ENCODE data around the gene LRRC4C.

LRRC4C gene

DNA sequence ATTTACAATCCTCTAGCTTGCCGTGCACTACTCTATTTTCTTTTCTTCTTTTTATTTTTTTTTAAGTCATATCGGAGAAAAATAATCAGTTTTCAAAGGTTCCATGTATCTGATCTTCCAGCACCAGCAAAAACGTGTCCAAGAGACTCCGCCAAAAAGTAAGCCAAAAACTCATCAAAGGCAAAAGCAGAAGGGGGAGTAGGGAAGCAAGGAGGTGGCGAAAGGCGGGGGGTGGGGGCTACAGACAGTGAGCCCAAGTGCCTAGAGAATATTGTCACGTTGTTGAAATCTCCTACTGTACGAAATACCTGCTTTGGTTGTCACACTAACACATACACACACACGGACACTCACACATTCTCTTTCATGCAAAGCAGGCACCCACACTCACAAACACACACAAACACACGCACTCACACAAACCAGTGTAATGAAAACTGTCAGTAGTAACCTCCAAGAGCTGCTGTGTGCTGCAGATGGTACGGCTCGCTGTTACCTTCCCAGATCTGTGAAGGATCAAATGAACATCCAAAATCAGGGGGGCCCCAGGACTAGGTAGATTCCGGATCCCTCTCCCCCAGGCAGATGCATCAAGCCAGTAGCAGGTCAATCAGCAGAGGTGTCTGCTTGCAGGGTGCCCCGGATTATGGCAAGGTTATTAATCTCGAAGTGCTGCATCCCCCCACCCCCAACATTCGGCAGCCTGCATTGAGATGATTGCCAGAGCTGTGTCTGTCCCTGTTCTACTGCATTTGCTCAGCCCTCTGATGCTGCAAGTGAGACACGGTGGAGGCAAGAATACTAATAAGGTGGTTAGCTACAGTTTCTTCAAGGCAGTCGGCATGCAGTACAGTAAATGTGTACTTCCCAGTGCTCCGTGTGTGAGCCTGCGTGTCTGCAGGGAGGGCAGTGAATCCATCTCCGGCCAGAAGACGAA is at the start of gene LRRC4C:
Gene LRRC4C (minus strand): TSS at position 188 of the 937 bp plus-strand sequence.
- DNase-seq: no peak

DNA sequence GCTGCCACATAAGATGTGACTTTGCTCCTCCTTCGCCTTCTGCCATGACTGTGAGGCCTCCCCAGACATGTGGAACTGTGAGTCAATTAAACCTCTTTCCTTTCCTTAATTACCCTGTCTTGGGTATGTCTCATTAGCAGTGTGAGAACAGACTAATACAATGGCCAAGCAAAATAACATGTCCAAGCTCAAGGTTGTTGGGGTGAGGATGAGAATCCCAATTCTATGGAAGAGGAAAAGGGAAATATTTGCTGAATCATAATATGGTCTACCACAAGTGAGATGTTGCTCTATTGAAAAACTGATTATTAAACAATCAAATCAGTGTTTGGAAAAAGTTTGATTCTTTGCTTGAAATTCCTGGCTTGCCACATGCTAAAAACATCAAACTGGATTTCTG is 48.7 kb upstream of the LRRC4C start:
- DNase-seq: no peak

GRCh38 chr11:41499429-41499828 is 40.0 kb upstream of the LRRC4C start:
- DNase-seq: no peak

- DNase-seq: no peak
Measured at GRCh38 chr11:41498726-41499125, 39.3 kb upstream of the LRRC4C start.

- DNase-seq: no peak
Measured at GRCh38 chr11:41497974-41498373, 38.5 kb upstream of the LRRC4C start.

- DNase-seq: no peak
Measured at GRCh38 chr11:41494716-41495115, 35.3 kb upstream of the LRRC4C start.

- DNase-seq: no peak
Measured at GRCh38 chr11:41486424-41486823, 27.0 kb upstream of the LRRC4C start.

DNA sequence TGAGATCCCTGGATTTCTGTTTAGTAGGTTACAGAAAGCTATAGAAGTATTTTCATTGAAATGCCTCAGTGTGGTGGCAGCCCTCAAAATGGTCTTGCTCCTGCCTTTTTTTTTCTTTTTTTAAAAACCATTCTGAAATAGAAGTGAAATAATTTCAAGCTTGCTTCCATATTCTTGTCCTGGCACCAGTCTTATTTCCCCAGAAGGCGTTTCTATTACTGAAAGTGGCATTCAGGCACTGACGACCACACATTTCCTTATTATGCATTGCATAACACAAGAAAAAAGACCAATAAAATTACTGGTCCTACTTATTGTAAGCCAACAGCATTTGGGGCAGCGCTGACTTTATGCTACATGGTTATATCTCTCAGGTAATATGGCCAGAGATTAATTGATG is 24.5 kb upstream of the LRRC4C start:
- DNase-seq: no peak

GRCh38 chr11:41479179-41479578 is 19.7 kb upstream of the LRRC4C start:
- no peak for DNase-seq

DNA sequence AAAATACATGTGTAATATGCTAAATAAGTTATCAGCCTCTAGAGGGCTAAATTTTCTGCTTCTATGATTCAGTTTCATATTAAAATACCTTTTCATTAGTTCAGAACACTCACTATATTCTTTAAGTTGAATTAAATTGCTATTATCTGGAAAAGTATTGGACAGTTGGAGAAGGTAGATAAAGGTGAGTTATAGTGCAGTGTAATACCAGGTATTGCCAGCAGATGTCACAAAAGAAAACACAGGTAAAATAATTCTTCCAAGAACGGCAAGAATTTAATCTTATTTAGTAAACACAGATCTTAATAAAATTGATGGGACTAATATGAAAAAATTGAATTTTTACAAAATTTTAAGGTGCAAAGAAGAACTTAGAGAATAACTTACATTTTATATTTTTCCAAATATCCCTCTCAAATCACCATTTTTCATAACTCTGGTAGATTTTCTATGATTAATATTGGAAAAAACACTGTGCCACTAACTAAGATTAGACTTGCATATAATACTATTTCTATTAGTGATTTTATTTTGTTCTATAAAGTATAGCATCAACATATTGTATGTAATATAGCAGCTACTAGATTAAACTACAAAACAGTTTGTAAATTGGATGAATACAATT is 1.7 kb upstream of the LRRC4C start:
- DNase-seq: no peak

GRCh38 chr11:41458641-41459040 is 811 bp downstream of the LRRC4C start:
- no peak for DNase-seq

DNA sequence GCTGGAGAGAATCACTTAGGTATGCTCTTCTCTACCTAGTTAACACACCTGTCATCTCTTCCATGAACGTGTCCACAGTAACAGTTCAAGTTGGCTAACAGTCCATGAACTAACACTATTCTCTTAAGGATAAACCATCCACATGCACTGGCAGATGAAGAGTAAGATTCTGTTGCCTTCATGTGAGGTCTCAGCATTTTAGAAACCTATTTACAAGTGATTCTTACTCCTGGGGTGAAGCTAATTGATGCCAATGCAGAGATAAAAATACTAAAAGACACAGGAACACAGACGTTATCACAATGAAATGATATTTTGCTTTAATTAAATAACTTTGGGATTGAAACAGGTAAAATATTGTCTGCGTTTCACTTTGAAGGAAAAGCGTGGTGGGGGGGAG is 1.3 kb downstream of the LRRC4C start:
- no peak for DNase-seq

- DNase-seq: no peak
Measured at GRCh38 chr11:41457216-41458014, 2.0 kb downstream of the LRRC4C start.

- no peak for DNase-seq
Measured at GRCh38 chr11:41456269-41456668, 3.2 kb downstream of the LRRC4C start.

- DNase-seq: no peak
Measured at GRCh38 chr11:41451011-41451410, 8.4 kb downstream of the LRRC4C start.

DNA sequence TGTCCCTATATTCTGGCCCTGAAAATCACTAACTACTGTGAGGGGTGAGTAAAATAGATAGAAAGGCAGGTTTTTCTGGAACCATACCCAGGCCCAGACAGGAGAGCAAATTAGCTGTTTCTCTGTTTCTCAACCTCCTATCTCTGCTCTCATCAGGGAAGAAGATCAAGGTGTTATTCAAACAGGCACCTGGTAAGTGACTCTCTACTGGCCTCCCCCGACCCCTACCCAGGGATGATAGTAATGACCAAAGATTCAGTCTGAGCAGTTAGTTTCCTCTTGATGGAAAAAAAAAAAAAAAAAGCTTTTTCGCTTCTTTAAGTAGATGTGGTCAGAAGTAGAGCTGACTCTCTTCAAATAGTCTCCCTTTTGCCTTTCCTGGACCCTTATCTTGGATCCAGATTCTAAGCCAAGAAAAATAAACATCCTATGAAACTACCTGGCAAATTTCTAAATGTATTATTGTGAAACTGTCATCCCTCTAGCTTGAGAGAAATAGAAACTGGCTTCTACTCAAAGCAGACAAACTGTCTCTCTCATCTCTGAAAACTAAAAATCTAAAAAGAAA is 9.9 kb downstream of the LRRC4C start:
- no peak for DNase-seq

DNA sequence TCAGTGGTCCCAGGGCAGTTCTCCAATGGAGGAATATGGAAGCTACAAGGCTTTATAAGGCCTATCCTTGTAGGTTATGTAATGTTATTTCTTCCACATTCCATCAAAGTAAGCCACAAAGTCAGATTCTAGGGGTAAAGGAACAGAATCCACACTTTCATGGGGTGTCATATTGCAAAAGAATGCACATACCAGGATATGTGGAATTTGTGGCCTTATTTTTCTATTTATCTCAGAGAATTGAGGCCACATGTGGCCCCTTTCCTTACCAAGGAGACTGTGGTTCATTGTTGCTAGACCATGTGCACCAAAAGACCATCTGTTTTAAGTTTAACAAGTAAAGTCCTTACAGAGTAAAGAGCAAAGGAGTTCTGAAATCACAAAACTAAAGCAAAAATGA is 12.9 kb downstream of the LRRC4C start:
- DNase-seq: no peak

- no peak for DNase-seq
Measured at GRCh38 chr11:41446107-41446506, 13.3 kb downstream of the LRRC4C start.

- DNase-seq: no peak
Measured at GRCh38 chr11:41437006-41437490, 22.4 kb downstream of the LRRC4C start.

DNA sequence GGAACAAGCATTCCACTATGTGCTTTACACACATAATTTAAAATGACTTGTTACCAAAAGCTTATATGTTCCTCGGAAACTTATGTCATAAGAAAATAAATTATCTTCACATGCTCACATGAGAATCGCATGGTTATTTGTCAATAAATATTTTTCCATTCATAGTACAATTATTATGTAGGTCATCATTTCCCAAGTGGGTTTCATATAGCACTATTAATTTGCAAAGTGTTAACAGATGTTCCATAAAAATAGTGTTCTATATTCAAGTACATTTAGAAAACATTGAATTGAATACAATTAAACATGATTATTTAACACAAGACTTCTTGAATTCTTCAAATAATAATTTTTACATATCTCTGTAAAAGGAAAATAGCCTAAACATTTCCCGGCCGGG is 23.9 kb downstream of the LRRC4C start:
- no peak for DNase-seq

DNA sequence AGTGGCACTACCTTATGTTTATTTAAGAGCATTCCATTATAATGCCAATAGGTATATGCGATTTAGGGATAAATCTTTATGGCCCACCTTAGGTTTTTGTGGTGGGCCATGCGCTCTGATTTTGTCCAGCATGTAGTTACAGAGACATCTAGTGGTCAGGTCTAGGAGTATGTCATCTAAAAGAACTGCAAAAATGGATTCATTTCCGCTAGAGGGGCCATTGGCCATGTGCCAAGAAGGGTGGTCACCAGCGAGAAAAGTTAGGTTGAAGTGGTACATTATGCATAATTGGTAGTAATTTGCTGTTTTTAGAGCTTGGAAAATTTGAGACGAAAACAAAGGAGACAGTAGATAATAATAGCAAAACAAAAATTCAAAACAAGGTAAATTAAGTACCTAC is 27.7 kb downstream of the LRRC4C start:
- no peak for DNase-seq

- DNase-seq: no peak
Measured at GRCh38 chr11:41419901-41420300, 39.6 kb downstream of the LRRC4C start.

All from activated CD8-positive, alpha-beta memory T cell treated with anti-CD3 and anti-CD28 coated beads, Interleukin-2, amount 50 U/mL, for 4 hours (primary cell).